Measurements from ENCODE around the gene ZNF236. TPM values are rescaled to one million over a fixed set of nuclear protein-coding genes. Genes with fewer than 3 reads are reported as not detected.
A peak's percentile ranks its signal among the peaks of the same experiment; 100 is the strongest.
"Not testable (repeated sequence)": the region's sequence is repeated elsewhere in the genome, so short reads cannot be mapped to it uniquely, and the experiment has no call there.

Gene ZNF236
- total and polyA plus RNA-seq, 7 donors, result 0.60 to 26.6 (median 18.9) TPM

DNA sequence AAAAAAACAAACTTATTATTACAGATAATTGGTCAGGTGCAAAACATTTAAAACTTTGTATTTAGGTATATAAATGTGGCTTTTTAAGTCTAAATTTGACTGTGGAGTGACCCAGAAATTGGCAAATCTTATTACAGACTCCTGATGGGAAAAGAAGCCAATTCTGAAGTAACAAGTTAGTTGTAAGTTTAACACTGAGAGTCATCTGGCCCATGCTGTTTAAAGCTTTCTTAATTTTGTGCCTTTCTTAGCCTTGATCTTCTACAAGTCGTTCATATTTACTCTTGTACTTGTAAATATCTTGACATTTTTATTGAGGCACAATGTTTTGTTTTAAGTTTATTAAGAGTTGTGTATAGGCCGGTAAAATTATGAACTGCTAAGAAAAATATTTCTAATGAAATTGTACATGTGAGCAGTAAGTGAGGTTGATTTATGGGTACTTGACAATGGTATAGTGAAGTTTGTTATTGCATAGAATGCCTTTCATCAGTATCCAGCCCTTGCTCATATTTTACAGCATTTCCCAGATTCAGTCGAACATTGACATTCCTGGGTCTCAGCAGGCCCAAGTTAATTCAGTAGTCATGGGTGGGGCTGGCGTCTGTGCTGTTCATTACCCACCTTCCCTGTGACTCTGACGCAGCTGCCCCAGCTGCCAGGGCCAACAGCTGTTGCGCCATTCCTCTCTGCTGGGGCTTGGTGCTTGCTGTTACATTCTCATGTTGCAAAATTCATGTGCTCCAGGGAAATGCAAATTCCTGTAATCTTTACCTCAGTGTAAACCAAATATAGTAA lies 121.4 kb downstream of the ZNF236 start:
- Histone ChIP-seq H3K4me3 (no peak overlapping the region), H3K27ac (peak overlapping the region in 2 of 4 donors; percentile 46 to 63), H3K9me3 (no peaks in the 10 kb centered on the region), H3K27me3 (no peaks in the 10 kb centered on the region), H3K4me1 (peaks cover 0 to 11% (median 9%) of the 10 kb centered on the region in 4 donors), H3K36me3 (peaks cover 6 to 50% (median 16%) of the 10 kb centered on the region in 4 donors)
- TF ChIP-seq POLR2AphosphoS5 (IDR thresholded peaks at IDR 0.05) (peak; percentile 35 to 72 (median 60)), CTCF (IDR thresholded peaks at IDR 0.05) (no peak), EP300 (IDR thresholded peaks at IDR 0.05) (peak in 3 of 4 donors; percentile 60 to 72 (median 71)), POLR2A (IDR thresholded peaks at IDR 0.05) (no peak)
- peak; percentile 90 for DNase-seq
- 80 to 82% methylated on average over 6 of the region's 6 CpGs for WGBS, 2 donors
- intact Hi-C loops (cut with DNase I), result no loop called here

DNA sequence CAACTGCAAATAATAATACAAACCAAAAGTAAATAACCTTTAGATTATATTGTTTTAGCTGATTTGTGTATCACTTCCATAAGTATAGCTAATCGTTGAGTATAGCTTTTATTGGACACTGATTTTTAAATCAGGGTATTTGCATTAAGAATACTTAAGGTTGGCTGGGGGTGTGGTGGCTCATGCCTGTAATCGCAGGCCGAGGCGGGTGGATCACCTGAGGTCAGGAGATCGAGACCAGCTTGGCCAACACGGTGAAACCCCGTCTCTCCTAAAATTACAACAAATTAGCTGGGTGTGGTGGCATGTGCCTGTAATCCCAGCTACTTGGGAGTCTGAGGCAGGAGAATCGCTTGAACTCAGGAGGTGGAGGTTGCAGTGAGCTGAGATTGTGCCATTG lies 122.0 kb downstream of the ZNF236 start:
- H3K4me1 ChIP-seq, result peaks cover 0 to 11% (median 9%) of the 10 kb centered on the region in 4 donors
- H3K27me3 ChIP-seq; DNase-seq; H3K9me3 ChIP-seq; intact Hi-C loops (cut with DNase I); H3K4me3 ChIP-seq: not testable (repeated sequence)
- WGBS, 2 donors, result 88 to 96% methylated on average over 8 of the region's 8 CpGs
- H3K27ac ChIP-seq, result peak overlapping the region in 2 of 4 donors; percentile 46 to 63
- H3K36me3 ChIP-seq, result peaks cover 6 to 50% (median 11%) of the 10 kb centered on the region in 4 donors

- DNase-seq, result no peak
- intact Hi-C loops (cut with DNase I), result no loop called here
- H3K27ac ChIP-seq, result no peak overlapping the region
- TF ChIP-seq POLR2AphosphoS5 (IDR thresholded peaks at IDR 0.05) (no peak), CTCF (IDR thresholded peaks at IDR 0.05) (no peak), EP300 (IDR thresholded peaks at IDR 0.05) (no peak)
- H3K9me3 ChIP-seq, result no peaks in the 10 kb centered on the region
- 84 to 88% methylated on average over 8 of the region's 8 CpGs for WGBS, 2 donors
- peaks cover 7 to 49% (median 12%) of the 10 kb centered on the region in 4 donors for H3K36me3 ChIP-seq
- H3K27me3 ChIP-seq, result no peaks in the 10 kb centered on the region
- H3K4me3 ChIP-seq, result no peak overlapping the region
- peaks cover 0 to 15% (median 12%) of the 10 kb centered on the region in 4 donors for H3K4me1 ChIP-seq
Observed at GRCh38 chr18:76948345-76948744, 126.0 kb downstream of the ZNF236 start.

- no peak for TF ChIP-seq CTCF (IDR thresholded peaks at IDR 0.05)
- TF ChIP-seq EP300 (IDR thresholded peaks at IDR 0.05), result no peak
- no peak for TF ChIP-seq POLR2AphosphoS5 (IDR thresholded peaks at IDR 0.05)
- no peak for TF ChIP-seq POLR2A (IDR thresholded peaks at IDR 0.05)
- Histone ChIP-seq H3K4me3 (no peak overlapping the region), H3K4me1 (peaks cover 0 to 18% (median 15%) of the 10 kb centered on the region in 4 donors), H3K27ac (no peak overlapping the region), H3K36me3 (peaks cover 8 to 57% (median 19%) of the 10 kb centered on the region in 4 donors), H3K9me3 (no peaks in the 10 kb centered on the region), H3K27me3 (no peaks in the 10 kb centered on the region)
- 88 to 92% methylated on average over 12 of the region's 12 CpGs for WGBS, 2 donors
- intact Hi-C loops (cut with DNase I), result no loop called here
- DNase-seq, result no peak
Observed at GRCh38 chr18:76951456-76952247, 129.3 kb downstream of the ZNF236 start.

DNA sequence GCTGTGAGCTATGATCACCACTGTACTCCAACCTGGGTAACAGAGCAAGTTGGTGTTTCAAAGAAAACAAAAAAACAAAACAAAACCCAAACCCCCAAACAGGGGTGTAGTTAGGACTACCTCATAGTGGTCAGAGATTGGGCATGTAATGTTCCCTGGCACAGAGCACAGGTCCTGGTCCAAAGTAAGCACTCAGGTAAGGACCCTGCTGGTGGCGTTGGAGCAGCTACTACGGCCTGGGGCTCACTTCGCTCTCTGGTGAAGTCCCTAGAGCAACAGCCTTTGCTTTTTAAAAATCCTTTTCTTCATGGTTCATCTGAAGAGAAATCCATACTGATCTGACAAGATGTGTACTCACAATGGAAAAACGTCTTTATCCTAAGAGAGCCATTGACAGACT lies 130.4 kb downstream of the ZNF236 start:
- no peaks in the 10 kb centered on the region for H3K9me3 ChIP-seq
- no peak overlapping the region for H3K4me3 ChIP-seq
- H3K27me3 ChIP-seq, result no peaks in the 10 kb centered on the region
- WGBS, 2 donors, result 90 to 93% methylated on average over 4 of the region's 4 CpGs
- DNase-seq, result no peak
- peaks cover 8 to 57% (median 22%) of the 10 kb centered on the region in 4 donors for H3K36me3 ChIP-seq
- intact Hi-C loops (cut with DNase I), result no loop called here
- TF ChIP-seq EP300 (IDR thresholded peaks at IDR 0.05) (no peak), POLR2A (IDR thresholded peaks at IDR 0.05) (no peak), CTCF (IDR thresholded peaks at IDR 0.05) (no peak), POLR2AphosphoS5 (IDR thresholded peaks at IDR 0.05) (no peak)
- peak overlapping the region; percentile 41 to 74 (median 62) for H3K27ac ChIP-seq
- H3K4me1 ChIP-seq, result peaks cover 0 to 18% (median 15%) of the 10 kb centered on the region in 4 donors

Measured in sigmoid colon (tissue), 7 donors.